Measurements from ENCODE around the gene ST8SIA3. TPM values are rescaled to one million over a fixed set of nuclear protein-coding genes. Genes with fewer than 3 reads are reported as not detected.

The ST8SIA3 gene
- total and polyA plus RNA-seq, 2 donors (not counting 3 experiments of a cell fraction or from before 2014, with no cell fraction given) = not detected

- no peaks in the 10 kb centered on the region for H4K20me1 ChIP-seq (replicated peaks; ENCODE audit: control insufficient read depth, extremely low read depth, insufficient read depth, low read length)
- H2AFZ ChIP-seq (ENCODE audit: low read depth, low read length) = no peak overlapping the region
- no peaks in the 10 kb centered on the region for H3K27me3 ChIP-seq (ENCODE audit: control insufficient read depth in 2 of 2, insufficient read depth in 2 of 2, low read length in 2 of 2)
- dilution Hi-C loops (cut with MboI; ENCODE audit: extremely low pct_ligation_motif_present, low sequenced_read_pairs) (no loop called here), intact Hi-C loops (cut with micrococcal nuclease) (no loop called here)
- no peak overlapping the region for H3K4me3 ChIP-seq (replicated peaks in 1 of 3; ENCODE audit: insufficient read depth in 1 of 3, low read depth in 1 of 3, low read length in 3 of 3)
- BruUV-seq (replicated peaks) = no TSS peak
- no peak for FAIRE-seq
- no peaks in the 10 kb centered on the region for H3K9me1 ChIP-seq (replicated peaks; ENCODE audit: control insufficient read depth, extremely low read depth, insufficient read depth, low read length)
- CTCF ChIA-PET = no interaction called here
- POLR2A ChIA-PET = no interaction called here
- H3K79me2 ChIP-seq (ENCODE audit: control insufficient read depth, insufficient read depth, low read length) = no peaks in the 10 kb centered on the region
- TF ChIP-seq MAX (IDR thresholded peaks at IDR 0.05; ENCODE audit: insufficient read depth, insufficient read length) (no peak), POLR2AphosphoS5 (IDR thresholded peaks at IDR 0.05; ENCODE audit: insufficient read depth, low read depth, low read length) (no peak), EZH2 (IDR thresholded peaks at IDR 0.05; ENCODE audit: borderline replicate concordance, low read depth, low read length, severe bottlenecking) (no peak), JUN (IDR thresholded peaks at IDR 0.05; ENCODE audit: borderline replicate concordance, insufficient read depth, insufficient read length, low read depth) (no peak), GATA2 (IDR thresholded peaks at IDR 0.05; ENCODE audit: insufficient read depth, insufficient read length, low read depth, low read length) (no peak), FOS (IDR thresholded peaks at IDR 0.05; ENCODE audit: borderline replicate concordance, insufficient read depth, low read length) (no peak), CTCF (IDR thresholded peaks at IDR 0.05; ENCODE audit: extremely low read depth in 1 of 2, insufficient read depth in 1 of 2, low read depth in 1 of 2, low read length in 2 of 2) (no peak), MYC (IDR thresholded peaks at IDR 0.05; ENCODE audit: low read depth, low read length) (no peak), POLR2A (IDR thresholded peaks at IDR 0.05; ENCODE audit: low read depth, low read length) (no peak)
- no peaks in the 10 kb centered on the region for H3K4me1 ChIP-seq (ENCODE audit: control insufficient read depth, extremely low read depth, insufficient read depth, low read length)
- DNase-seq (ENCODE audit: low read depth, low spot score) = no peak
- no peaks in the 10 kb centered on the region for H3K9me3 ChIP-seq (replicated peaks; ENCODE audit: control insufficient read depth, insufficient read depth, low read length)
- H3K27ac ChIP-seq (ENCODE audit: insufficient read depth, low read depth, low read length) = no peak overlapping the region
- H3K4me2 ChIP-seq (ENCODE audit: insufficient read depth, low read length) = no peak overlapping the region
- H3K9ac ChIP-seq (replicated peaks; ENCODE audit: extremely low read depth, insufficient read depth, low read length) = no peak overlapping the region
- no peaks in the 10 kb centered on the region for H3K36me3 ChIP-seq (ENCODE audit: control insufficient read depth in 2 of 2, extremely low read depth in 1 of 2, insufficient read depth in 2 of 2, low read length in 2 of 2)
Observed at GRCh38 chr18:57312346-57313144, 39.8 kb upstream of the ST8SIA3 start.
